CD4-positive, alpha-beta T cell treated with Interleukin-15 for 1 hour (primary cell): ENCODE data around the gene ANKRD34A.
"Not testable (repeated sequence)": the region's sequence is repeated elsewhere in the genome, so short reads cannot be mapped to it uniquely, and the experiment has no call there.

ENCODE experiments used
- DNase-seq: peaks from one replicate; pipeline ENCODE4 v3.0.0-alpha.2; 2020

The ANKRD34A gene

GRCh38 chr1:145942871-145943270 lies 21.5 kb downstream of the ANKRD34A start:
- no peak for DNase-seq

GRCh38 chr1:145942405-145942804 lies 22.0 kb downstream of the ANKRD34A start:
- DNase-seq, result no peak

GRCh38 chr1:145937436-145937835 lies 26.9 kb downstream of the ANKRD34A start:
- no peak for DNase-seq

GRCh38 chr1:145936247-145936646 lies 28.1 kb downstream of the ANKRD34A start:
- DNase-seq, result no peak

- DNase-seq, result no peak
Observed at GRCh38 chr1:145935708-145936107, 28.7 kb downstream of the ANKRD34A start.

GRCh38 chr1:145932522-145933009 lies 31.8 kb downstream of the ANKRD34A start:
- peak; percentile 43 for DNase-seq

- no peak for DNase-seq
Observed at GRCh38 chr1:145927916-145928643, 36.3 kb downstream of the ANKRD34A start.

GRCh38 chr1:145927063-145927886 lies 37.1 kb downstream of the ANKRD34A start, which contains the start of gene RBM8A:
TSS of gene RBM8A (minus strand) at chr1:145927484. CDS start at chr1:145927426, 58 bp downstream.
- peak; percentile 97 for DNase-seq

GRCh38 chr1:145926686-145927062 lies 37.7 kb downstream of the ANKRD34A start:
- DNase-seq, result no peak

GRCh38 chr1:145922266-145922665 lies 42.1 kb downstream of the ANKRD34A start:
- no peak for DNase-seq

- not testable (repeated sequence) for DNase-seq
Observed at GRCh38 chr1:145920297-145920696, 44.1 kb downstream of the ANKRD34A start.

GRCh38 chr1:145918992-145919939 lies 45.1 kb downstream of the ANKRD34A start:
- DNase-seq, result peak; percentile 27

GRCh38 chr1:145918144-145918991 lies 46.0 kb downstream of the ANKRD34A start, which contains the start of gene PEX11B:
TSS of gene PEX11B (minus strand) at chr1:145918717. CDS start at chr1:145918688, 29 bp downstream.
- peak; percentile 94 for DNase-seq

GRCh38 chr1:145917595-145917994 lies 46.8 kb downstream of the ANKRD34A start:
- no peak for DNase-seq

- no peak for DNase-seq
Observed at GRCh38 chr1:145916745-145917144, 47.6 kb downstream of the ANKRD34A start.

GRCh38 chr1:145912128-145912641 lies 52.2 kb downstream of the ANKRD34A start:
- DNase-seq, result no peak
